Measurements from ENCODE around the gene SLC27A5.
"Not testable (repeated sequence)": the region's sequence is repeated elsewhere in the genome, so short reads cannot be mapped to it uniquely, and the experiment has no call there.

SLC27A5 gene

GRCh38 chr19:58456111-58456510, 55.7 kb downstream of the SLC27A5 start:
- no peak for TF ChIP-seq CTCF (conservative IDR thresholded peaks at IDR 0.05)
- H3K27ac ChIP-seq: no peak overlapping the region

- no peak overlapping the region for H3K27ac ChIP-seq
- no peak for TF ChIP-seq CTCF (conservative IDR thresholded peaks at IDR 0.05)
These were observed 56.5 kb downstream of the SLC27A5 start for GRCh38 chr19:58455306-58455705.

- H3K27ac ChIP-seq: no peak overlapping the region
- TF ChIP-seq CTCF (conservative IDR thresholded peaks at IDR 0.05): no peak
These were observed 58.0 kb downstream of the SLC27A5 start for GRCh38 chr19:58453743-58454142.

- no peak for TF ChIP-seq CTCF (conservative IDR thresholded peaks at IDR 0.05)
- H3K27ac ChIP-seq: peak within 1 kb of the TSS; percentile 72
These were observed 60.3 kb downstream of the SLC27A5 start, which contains the start of gene ZNF324B for GRCh38 chr19:58451358-58452101. TSS of gene ZNF324B (plus strand) at chr19:58451622. CDS start at chr19:58453702, 2,080 bp downstream.

GRCh38 chr19:58450856-58451357, 60.9 kb downstream of the SLC27A5 start:
- TF ChIP-seq CTCF (conservative IDR thresholded peaks at IDR 0.05): no peak
- H3K27ac ChIP-seq: peak overlapping the region; percentile 72

- peak overlapping the region; percentile 72 for H3K27ac ChIP-seq
These were observed 61.8 kb downstream of the SLC27A5 start for GRCh38 chr19:58449980-58450379.

GRCh38 chr19:58448860-58449259, 62.9 kb downstream of the SLC27A5 start:
- H3K27ac ChIP-seq: not testable (repeated sequence)
